Neural progenitor cell (in vitro differentiated cells): Measurements from ENCODE around the gene SYDE2. TPM values are rescaled to one million over a fixed set of nuclear protein-coding genes. Genes with fewer than 3 reads are reported as not detected.
"Not testable (repeated sequence)": the region's sequence is repeated elsewhere in the genome, so short reads cannot be mapped to it uniquely, and the experiment has no call there.

ENCODE experiments used
- DNase-seq: peaks from one replicate; pipeline ENCODE4 v3.0.0-alpha.2; 2016; ENCODE audit warnings: low spot score
- H2AFZ ChIP-seq: fragments of 200-600 bp; sonication (generic); replicated peaks from 2 replicates; pipeline ENCODE4 v1.6.1; 2016; ENCODE audit warnings: antibody characterized with exemption
- H3F3A ChIP-seq: fragments of 200-600 bp; sonication (generic); 2 replicates; pipeline ENCODE4 v1.6.1; 2016; ENCODE audit warnings: antibody characterized with exemption, low read depth
- H3K27ac ChIP-seq: fragments of 200-600 bp; sonication (generic); 2 replicates; pipeline ENCODE4 v1.5.1; 2016; ENCODE audit warnings: mild to moderate bottlenecking
- H3K27me3 ChIP-seq: fragments of 200-600 bp; sonication (generic); 2 replicates; pipeline ENCODE4 v1.6.1; 2016; ENCODE audit warnings: mild to moderate bottlenecking, moderate library complexity
- H3K36me3 ChIP-seq: fragments of 200-600 bp; sonication (generic); 2 replicates; pipeline ENCODE4 v1.5.1; 2016
- H3K4me1 ChIP-seq: fragments of 200-600 bp; sonication (generic); 2 replicates; pipeline ENCODE4 v1.6.1; 2016; ENCODE audit warnings: mixed run types
- H3K4me2 ChIP-seq: fragments of 200-600 bp; sonication (generic); 2 replicates; pipeline ENCODE4 v1.6.1; 2016
- H3K4me3 ChIP-seq: fragments of 200-600 bp; sonication (generic); 2 replicates; pipeline ENCODE4 v1.5.1; 2016
- H3K79me2 ChIP-seq: fragments of 200-600 bp; sonication (generic); 2 replicates; pipeline ENCODE4 v1.6.1; 2016; ENCODE audit warnings: low read depth
- H3K9ac ChIP-seq: fragments of 200-600 bp; sonication (generic); 2 replicates; pipeline ENCODE4 v1.6.1; 2016
- H3K9me3 ChIP-seq: fragments of 200-600 bp; sonication (generic); 2 replicates; pipeline ENCODE4 v1.5.1; 2016; ENCODE audit warnings: low read depth
- H4K20me1 ChIP-seq: fragments of 200-600 bp; sonication (generic); 2 replicates; pipeline ENCODE4 v1.6.1; 2016; ENCODE audit warnings: low read depth
- H3K27ac Mint-ChIP-seq: 3 replicates; pipeline ENCODE4 v1.8.0; 2021; ENCODE audit warnings: mixed read lengths
- H3K27me3 Mint-ChIP-seq: 2 replicates; pipeline ENCODE4 v1.8.0; 2022; ENCODE audit warnings: low read depth, mild to moderate bottlenecking, inconsistent platforms, moderate library complexity, mixed read lengths; ENCODE audit not compliant: insufficient read depth
- H3K36me3 Mint-ChIP-seq: 3 replicates; pipeline ENCODE4 v1.8.0; 2021; ENCODE audit warnings: mixed read lengths
- H3K4me1 Mint-ChIP-seq: 3 replicates; pipeline ENCODE4 v1.8.0; 2021; ENCODE audit warnings: mixed read lengths
- H3K4me3 Mint-ChIP-seq: 3 replicates; pipeline ENCODE4 v1.8.0; 2021; ENCODE audit warnings: mild to moderate bottlenecking, moderate library complexity, mixed read lengths
- H3K9me3 Mint-ChIP-seq: 3 replicates; pipeline ENCODE4 v1.8.0; 2020; ENCODE audit warnings: mixed read lengths
- EZH2 ChIP-seq: fragments of 200-600 bp; sonication (generic); IDR thresholded peaks from 2 replicates; pipeline ENCODE4 v1.6.1; 2017; ENCODE audit warnings: antibody characterized with exemption, mild to moderate bottlenecking, moderate library complexity
- EZH2phosphoT487 ChIP-seq: fragments of 200-600 bp; sonication (generic); IDR thresholded peaks from 2 replicates; pipeline ENCODE4 v1.6.1; 2017; ENCODE audit warnings: antibody characterized with exemption
- total RNA-seq: library from RNA; depleted of rRNA; stranded (reverse); fragments of >200 nt; gene quantifications from 2 replicates; pipeline ENCODE4 v1.2.3, GENCODE V29; 2015; ENCODE audit warnings: low replicate concordance
- TF ChIP-seq, protein P1 (sequence below): fragments of 200-600 bp; sonication (generic); IDR thresholded peaks from 2 replicates; pipeline ENCODE4 v1.5.1; 2017; ENCODE audit warnings: antibody characterized with exemption, mild to moderate bottlenecking

The SYDE2 gene
- total RNA-seq, 1 donor from 2014 or later: 12.0 TPM

DNA sequence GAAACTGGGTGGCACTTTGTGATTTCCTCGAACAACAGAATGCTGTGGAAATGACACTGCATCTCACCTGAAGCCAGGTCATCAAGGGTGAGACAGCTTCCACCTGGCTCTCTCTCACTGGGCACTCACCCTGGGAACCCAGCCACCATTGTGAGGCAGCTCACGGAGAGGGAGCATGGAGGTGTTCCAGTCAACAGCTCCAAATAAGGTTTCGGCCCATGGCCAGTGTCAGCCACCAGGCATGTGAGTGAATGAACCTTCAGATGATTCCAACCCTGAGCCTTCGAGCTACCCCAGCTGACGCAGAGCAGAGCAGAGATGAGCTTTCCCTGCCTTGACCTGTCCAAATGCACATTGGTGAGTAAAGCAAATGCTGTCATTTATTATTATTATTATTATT is 58.1 kb downstream of the SYDE2 start:
- H3K27me3 ChIP-seq: no peaks in the 10 kb centered on the region
- no peak for TF ChIP-seq EZH2
- TF ChIP-seq, protein P1, sequence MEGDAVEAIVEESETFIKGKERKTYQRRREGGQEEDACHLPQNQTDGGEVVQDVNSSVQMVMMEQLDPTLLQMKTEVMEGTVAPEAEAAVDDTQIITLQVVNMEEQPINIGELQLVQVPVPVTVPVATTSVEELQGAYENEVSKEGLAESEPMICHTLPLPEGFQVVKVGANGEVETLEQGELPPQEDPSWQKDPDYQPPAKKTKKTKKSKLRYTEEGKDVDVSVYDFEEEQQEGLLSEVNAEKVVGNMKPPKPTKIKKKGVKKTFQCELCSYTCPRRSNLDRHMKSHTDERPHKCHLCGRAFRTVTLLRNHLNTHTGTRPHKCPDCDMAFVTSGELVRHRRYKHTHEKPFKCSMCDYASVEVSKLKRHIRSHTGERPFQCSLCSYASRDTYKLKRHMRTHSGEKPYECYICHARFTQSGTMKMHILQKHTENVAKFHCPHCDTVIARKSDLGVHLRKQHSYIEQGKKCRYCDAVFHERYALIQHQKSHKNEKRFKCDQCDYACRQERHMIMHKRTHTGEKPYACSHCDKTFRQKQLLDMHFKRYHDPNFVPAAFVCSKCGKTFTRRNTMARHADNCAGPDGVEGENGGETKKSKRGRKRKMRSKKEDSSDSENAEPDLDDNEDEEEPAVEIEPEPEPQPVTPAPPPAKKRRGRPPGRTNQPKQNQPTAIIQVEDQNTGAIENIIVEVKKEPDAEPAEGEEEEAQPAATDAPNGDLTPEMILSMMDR: no peak
- no peak for TF ChIP-seq EZH2phosphoT487
- no peak overlapping the region for H3K4me3 ChIP-seq
- H3K9ac ChIP-seq: no peak overlapping the region
- DNase-seq: no peak
- Mint-ChIP-seq H3K4me3 (no peak overlapping the region), H3K27me3 (peaks cover 2% of the 10 kb centered on the region), H3K4me1 (peaks cover 16% of the 10 kb centered on the region), H3K9me3 (no peaks in the 10 kb centered on the region), H3K36me3 (no peaks in the 10 kb centered on the region), H3K27ac (no peak overlapping the region)
- no peaks in the 10 kb centered on the region for H3F3A ChIP-seq
- H3K4me2 ChIP-seq: no peak overlapping the region
- no peaks in the 10 kb centered on the region for H3K4me1 ChIP-seq
- H4K20me1 ChIP-seq: no peaks in the 10 kb centered on the region
- no peak overlapping the region for H2AFZ ChIP-seq
- no peak overlapping the region for H3K27ac ChIP-seq
- no peaks in the 10 kb centered on the region for H3K9me3 ChIP-seq
- no peaks in the 10 kb centered on the region for H3K79me2 ChIP-seq
- no peaks in the 10 kb centered on the region for H3K36me3 ChIP-seq

DNA sequence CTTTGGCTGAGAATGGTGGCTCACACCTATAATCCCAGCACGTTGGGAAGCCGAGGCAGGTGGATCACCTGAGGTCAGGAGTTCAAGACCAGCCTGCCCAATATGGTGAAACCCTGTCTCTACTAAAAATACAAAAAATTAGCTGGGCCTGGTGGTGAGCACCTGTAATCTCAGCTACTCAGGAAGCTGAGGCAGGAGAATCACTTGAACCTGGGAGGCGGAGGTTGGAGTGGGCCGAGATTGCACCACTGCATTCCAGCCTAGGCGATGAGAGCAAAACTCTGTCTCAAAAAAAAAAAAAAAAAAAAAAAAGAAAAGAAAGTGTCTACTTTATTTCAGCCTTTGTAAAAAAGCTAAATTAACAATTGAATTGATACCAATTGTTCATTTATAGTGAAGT is 62.4 kb downstream of the SYDE2 start:
- H3K27ac Mint-ChIP-seq, H3K9me3 Mint-ChIP-seq, H3K9me3 ChIP-seq, H3K36me3 Mint-ChIP-seq, H3K9ac ChIP-seq, H4K20me1 ChIP-seq, DNase-seq, H3K27ac ChIP-seq, H3K79me2 ChIP-seq, H3K27me3 Mint-ChIP-seq, H3K4me3 ChIP-seq, H2AFZ ChIP-seq, H3K4me2 ChIP-seq, H3K36me3 ChIP-seq, H3K4me1 Mint-ChIP-seq, H3K4me3 Mint-ChIP-seq: not testable (repeated sequence)
- peaks cover 15% of the 10 kb centered on the region for H3K27me3 ChIP-seq
- peaks cover 14% of the 10 kb centered on the region for H3F3A ChIP-seq
- H3K4me1 ChIP-seq: peaks cover 11% of the 10 kb centered on the region

DNA sequence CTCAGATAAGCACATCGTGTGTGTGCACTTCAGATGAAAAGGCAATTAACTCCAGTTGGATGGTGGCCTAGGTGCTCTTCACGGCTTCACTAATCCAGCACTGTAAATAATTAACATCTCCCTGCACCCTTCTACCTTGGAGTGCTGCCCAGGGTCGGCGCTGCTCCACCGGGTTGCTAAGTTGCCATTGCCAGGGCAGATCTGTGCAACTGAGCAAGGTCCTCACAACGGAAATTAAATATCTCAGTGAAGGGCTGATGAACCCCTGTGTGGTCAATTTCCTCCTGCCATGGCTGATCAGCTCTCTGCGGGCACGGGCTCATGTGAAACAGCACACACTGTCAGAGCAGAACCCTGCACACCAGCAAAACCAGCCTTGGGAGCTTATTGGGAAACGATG is 63.2 kb downstream of the SYDE2 start:
- peaks cover 16% of the 10 kb centered on the region for H3F3A ChIP-seq
- no peak overlapping the region for H2AFZ ChIP-seq
- no peaks in the 10 kb centered on the region for H3K36me3 ChIP-seq
- H4K20me1 ChIP-seq: no peaks in the 10 kb centered on the region
- DNase-seq: no peak
- no peaks in the 10 kb centered on the region for H3K9me3 ChIP-seq
- Mint-ChIP-seq H3K4me1 (peaks cover 4% of the 10 kb centered on the region), H3K9me3 (no peaks in the 10 kb centered on the region), H3K27me3 (peaks cover 2% of the 10 kb centered on the region), H3K36me3 (no peaks in the 10 kb centered on the region), H3K4me3 (no peak overlapping the region), H3K27ac (peak overlapping the region; percentile 78)
- peaks cover 16% of the 10 kb centered on the region for H3K27me3 ChIP-seq
- TF ChIP-seq EZH2phosphoT487: no peak
- TF ChIP-seq, protein P1: no peak
- TF ChIP-seq EZH2: no peak
- no peak overlapping the region for H3K27ac ChIP-seq
- no peak overlapping the region for H3K9ac ChIP-seq
- peaks cover 15% of the 10 kb centered on the region for H3K4me1 ChIP-seq
- H3K79me2 ChIP-seq: no peaks in the 10 kb centered on the region
- H3K4me2 ChIP-seq: no peak overlapping the region
- no peak overlapping the region for H3K4me3 ChIP-seq

DNA sequence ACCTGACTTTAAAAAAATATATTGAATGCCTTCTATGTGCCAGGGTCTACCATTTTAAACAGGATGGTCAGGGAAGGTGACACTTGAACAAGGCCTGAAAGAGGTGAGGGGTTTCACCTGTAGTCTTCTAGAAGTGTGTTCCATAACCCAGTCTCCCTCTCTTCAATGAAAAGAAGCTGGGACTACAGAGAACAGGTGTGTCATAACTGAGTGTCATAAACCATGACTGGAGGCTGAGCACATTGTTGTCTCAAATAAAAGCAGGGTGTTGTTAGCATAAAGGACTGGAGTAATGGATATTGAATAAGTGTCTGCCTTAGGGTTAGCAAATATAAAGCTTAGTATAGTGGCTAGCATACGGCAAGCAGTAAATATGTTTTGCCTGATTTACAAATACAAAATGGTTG is 65.4 kb downstream of the SYDE2 start:
- Mint-ChIP-seq H3K4me1 (peaks cover 4% of the 10 kb centered on the region), H3K9me3 (no peaks in the 10 kb centered on the region), H3K36me3 (no peaks in the 10 kb centered on the region), H3K4me3 (no peak overlapping the region), H3K27me3 (peaks cover 4% of the 10 kb centered on the region), H3K27ac (no peak overlapping the region)
- no peaks in the 10 kb centered on the region for H3K9me3 ChIP-seq
- H3K4me1 ChIP-seq: peaks cover 15% of the 10 kb centered on the region
- H3K27me3 ChIP-seq: peaks cover 24% of the 10 kb centered on the region
- H3K4me3 ChIP-seq: no peak overlapping the region
- H3K9ac ChIP-seq: no peak overlapping the region
- no peak overlapping the region for H3K4me2 ChIP-seq
- H3K27ac ChIP-seq: no peak overlapping the region
- peaks cover 16% of the 10 kb centered on the region for H3F3A ChIP-seq
- H3K79me2 ChIP-seq: no peaks in the 10 kb centered on the region
- H3K36me3 ChIP-seq: no peaks in the 10 kb centered on the region
- H2AFZ ChIP-seq: no peak overlapping the region
- no peak for DNase-seq
- H4K20me1 ChIP-seq: no peaks in the 10 kb centered on the region
- no peak for TF ChIP-seq EZH2phosphoT487
- TF ChIP-seq, protein P1: no peak
- no peak for TF ChIP-seq EZH2
